HuH-7.5 (cell line): ENCODE measurements around the gene TMEM25.

ENCODE experiments used
- DNase-seq: peaks from one replicate; pipeline ENCODE4 v3.0.0; 2011; ENCODE audit warnings: low spot score

Gene TMEM25

GRCh38 chr11:118581057-118581456, 50.1 kb downstream of the TMEM25 start:
- no peak for DNase-seq
